Stimulated activated memory B cell treated with anti-CD40 and anti-IgM and Interleukin-4, amounts not matched to agents 10 μg/mL and 1 μg/mL and 100 μg/mL, for 72 hours (primary cell): Measurements from ENCODE around the gene SPAG17.

ENCODE experiments used
- ATAC-seq: fragments of 150-1000 bp; cut with Tn5 transposase; 2 replicates; pipeline ENCODE4 v1.10.0; 2021
- H3K27ac Mint-ChIP-seq: one replicate; pipeline ENCODE4 v1.8.0; 2022; ENCODE audit warnings: mild to moderate bottlenecking, mixed read lengths
- H3K27me3 Mint-ChIP-seq: one replicate; pipeline ENCODE4 v1.8.0; 2022; ENCODE audit warnings: mixed read lengths
- H3K36me3 Mint-ChIP-seq: one replicate; pipeline ENCODE4 v1.8.0; 2022; ENCODE audit warnings: mixed read lengths
- H3K4me1 Mint-ChIP-seq: one replicate; pipeline ENCODE4 v1.8.0; 2022; ENCODE audit warnings: mixed read lengths
- H3K4me3 Mint-ChIP-seq: one replicate; pipeline ENCODE4 v1.8.0; 2022; ENCODE audit warnings: mild to moderate bottlenecking, moderate library complexity, mixed read lengths
- H3K9me3 Mint-ChIP-seq: one replicate; pipeline ENCODE4 v1.8.0; 2022; ENCODE audit warnings: mixed read lengths

The SPAG17 gene

DNA sequence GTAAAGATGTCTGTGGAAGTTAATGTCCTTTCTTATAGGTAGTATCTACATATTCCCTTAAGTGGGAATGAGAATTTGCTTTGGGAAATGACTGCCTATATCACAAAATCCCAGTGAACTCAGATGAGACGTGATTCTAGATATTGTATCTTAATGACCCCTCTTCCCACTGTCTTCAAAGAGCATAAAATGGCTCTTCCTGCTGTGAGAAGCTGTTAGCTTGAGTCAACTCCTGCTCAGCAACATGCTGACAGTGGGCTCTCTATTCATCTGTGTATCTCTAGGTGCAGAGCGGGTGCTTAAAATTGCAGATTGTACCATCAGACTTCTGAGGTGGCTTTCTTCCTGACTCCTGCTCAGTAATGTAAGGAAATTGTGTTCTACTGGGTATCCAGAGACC, 100.6 kb downstream of the SPAG17 start:
- peaks cover 7% of the 10 kb centered on the region for H3K9me3 Mint-ChIP-seq
- no peaks in the 10 kb centered on the region for H3K36me3 Mint-ChIP-seq
- no peak overlapping the region for H3K4me3 Mint-ChIP-seq
- peaks cover 30% of the 10 kb centered on the region for H3K27me3 Mint-ChIP-seq
- no peak for ATAC-seq
- no peaks in the 10 kb centered on the region for H3K4me1 Mint-ChIP-seq
- H3K27ac Mint-ChIP-seq = no peak overlapping the region

DNA sequence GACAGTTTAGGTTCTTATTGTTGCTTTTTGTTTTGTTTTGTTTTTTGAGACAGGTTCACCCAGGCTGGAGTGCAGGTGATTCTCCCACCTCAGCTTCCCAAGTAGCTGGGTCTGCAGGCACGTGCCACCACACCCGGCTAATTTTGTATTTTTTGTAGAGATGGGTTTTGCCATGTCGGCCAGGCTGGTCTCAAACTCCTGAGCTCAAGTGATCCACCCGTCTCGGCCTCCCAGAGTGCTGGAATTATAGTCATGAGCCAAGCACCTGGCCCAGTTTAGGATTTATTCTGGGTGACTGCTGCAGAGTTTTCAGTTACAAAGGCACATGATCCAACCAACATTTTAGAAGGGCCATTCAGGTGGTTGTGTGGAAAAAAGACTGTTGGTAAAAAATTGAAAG, 102.0 kb downstream of the SPAG17 start:
- Mint-ChIP-seq H3K4me3 (no peak overlapping the region), H3K27ac (no peak overlapping the region), H3K36me3 (no peaks in the 10 kb centered on the region), H3K4me1 (no peaks in the 10 kb centered on the region), H3K27me3 (peaks cover 16% of the 10 kb centered on the region), H3K9me3 (no peaks in the 10 kb centered on the region)
- ATAC-seq = no peak

DNA sequence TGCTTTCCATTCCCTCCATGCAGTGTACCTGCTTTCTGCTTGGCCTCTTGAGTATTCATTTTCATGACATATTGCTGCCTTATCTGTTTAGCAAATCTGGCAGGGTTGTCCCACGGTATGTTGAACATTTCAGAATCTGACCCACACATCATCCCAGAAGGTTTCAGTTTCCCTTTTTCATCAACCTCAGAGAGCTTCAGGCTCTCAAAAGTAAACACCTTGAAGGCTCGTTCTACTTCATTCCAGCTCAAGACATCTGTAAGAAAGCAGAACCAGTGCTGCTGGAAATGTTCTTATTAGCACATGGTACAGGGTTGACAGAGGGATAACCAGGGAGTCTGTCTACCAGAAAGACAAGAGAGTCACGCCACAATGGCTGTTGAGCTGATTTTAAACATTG, 103.6 kb downstream of the SPAG17 start:
- H3K27me3 Mint-ChIP-seq = peaks cover 12% of the 10 kb centered on the region
- no peak for ATAC-seq
- no peaks in the 10 kb centered on the region for H3K9me3 Mint-ChIP-seq
- H3K4me3 Mint-ChIP-seq = no peak overlapping the region
- H3K27ac Mint-ChIP-seq = no peak overlapping the region
- H3K36me3 Mint-ChIP-seq = no peaks in the 10 kb centered on the region
- no peaks in the 10 kb centered on the region for H3K4me1 Mint-ChIP-seq

DNA sequence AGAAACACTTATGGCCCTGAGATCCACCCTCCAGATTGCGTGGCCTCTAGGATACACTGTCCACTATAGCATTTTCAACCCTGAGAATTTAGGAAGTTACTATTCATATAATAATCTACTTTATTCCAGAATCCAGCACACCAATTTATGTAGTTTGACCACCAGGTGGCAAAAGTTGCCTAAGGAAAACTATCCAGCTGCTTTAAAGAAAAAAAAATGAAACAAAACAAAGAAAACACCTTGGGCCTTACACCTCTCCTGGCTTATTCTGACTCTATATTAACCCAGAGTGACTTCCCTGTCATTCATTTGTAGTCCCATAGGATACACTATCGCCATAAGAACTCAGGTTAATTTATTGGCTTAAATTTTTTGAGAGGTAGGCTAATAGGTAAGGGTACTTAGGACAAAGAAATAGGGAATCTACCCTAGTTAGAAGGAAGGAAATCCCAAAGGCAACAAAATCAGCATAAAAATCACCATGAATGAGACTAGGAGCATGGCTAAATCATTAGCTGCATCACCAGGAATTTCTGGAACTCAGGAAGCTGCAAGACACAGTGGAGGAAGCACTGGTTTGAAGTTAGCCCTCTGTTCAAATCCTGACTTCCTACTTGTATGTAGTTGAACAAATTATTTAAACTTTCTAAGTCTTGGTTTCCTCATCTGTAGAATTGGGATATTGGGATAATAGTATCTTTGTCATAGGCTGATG, 107.5 kb downstream of the SPAG17 start:
- Mint-ChIP-seq H3K27ac (no peak overlapping the region), H3K4me3 (no peak overlapping the region), H3K36me3 (no peaks in the 10 kb centered on the region), H3K27me3 (peaks cover 7% of the 10 kb centered on the region), H3K9me3 (no peaks in the 10 kb centered on the region), H3K4me1 (no peaks in the 10 kb centered on the region)
- no peak for ATAC-seq

DNA sequence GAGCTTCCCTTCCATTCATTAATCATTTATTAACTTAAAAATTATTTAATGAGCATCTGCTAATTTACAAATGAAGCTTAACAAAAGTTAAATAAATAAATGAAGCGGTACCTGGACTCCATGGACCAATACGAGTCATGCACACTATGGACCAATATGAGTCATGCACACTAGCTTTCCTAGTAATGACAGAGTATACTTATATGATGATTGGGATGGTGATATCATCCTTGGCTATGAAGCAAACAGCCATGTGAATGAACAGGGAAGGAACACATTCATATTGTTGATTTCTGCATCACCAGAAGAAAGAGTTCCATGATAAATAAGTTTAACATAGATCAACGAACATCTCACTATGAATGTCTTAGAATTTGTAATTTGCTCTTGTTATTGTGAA, 109.9 kb downstream of the SPAG17 start:
- ATAC-seq = no peak
- no peak overlapping the region for H3K27ac Mint-ChIP-seq
- no peaks in the 10 kb centered on the region for H3K4me1 Mint-ChIP-seq
- H3K36me3 Mint-ChIP-seq = no peaks in the 10 kb centered on the region
- H3K27me3 Mint-ChIP-seq = no peaks in the 10 kb centered on the region
- no peaks in the 10 kb centered on the region for H3K9me3 Mint-ChIP-seq
- no peak overlapping the region for H3K4me3 Mint-ChIP-seq

DNA sequence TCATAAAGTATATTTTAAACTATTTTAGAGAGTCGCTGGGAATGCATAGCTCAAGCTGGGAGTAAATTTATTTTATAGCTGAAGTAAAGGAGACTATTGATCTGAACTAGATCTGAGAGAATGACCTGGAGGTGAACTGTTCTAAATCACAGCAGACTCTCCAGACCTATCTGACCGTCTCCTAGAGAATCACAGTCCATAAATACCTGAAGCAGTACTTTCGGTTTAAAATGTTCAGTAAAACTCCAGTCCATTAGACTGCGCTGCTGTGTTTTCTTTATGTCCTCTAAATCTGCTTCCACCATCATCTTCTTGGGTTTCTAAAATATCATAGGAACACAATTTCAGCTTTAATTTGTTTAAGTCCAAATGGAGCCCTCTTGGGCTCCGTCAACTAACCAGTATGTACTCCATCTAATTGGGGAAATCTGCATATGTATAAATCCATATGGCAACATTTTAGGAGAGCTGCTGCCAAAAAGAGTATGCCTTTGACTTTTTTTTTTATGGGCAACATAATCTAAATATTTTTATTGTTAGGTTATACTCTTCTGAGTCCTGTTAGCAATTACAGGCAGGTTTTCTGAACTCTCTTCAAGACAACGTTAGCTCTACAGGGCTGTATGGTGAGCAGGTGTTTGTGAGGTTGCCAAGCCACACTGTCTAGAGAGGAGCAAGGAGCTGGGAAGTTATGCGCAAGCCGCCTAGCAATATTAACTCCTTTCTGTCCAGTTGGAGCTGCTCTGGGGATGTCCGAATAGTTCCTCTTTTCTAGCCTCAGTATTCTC, 111.2 kb downstream of the SPAG17 start:
- no peak overlapping the region for H3K27ac Mint-ChIP-seq

DNA sequence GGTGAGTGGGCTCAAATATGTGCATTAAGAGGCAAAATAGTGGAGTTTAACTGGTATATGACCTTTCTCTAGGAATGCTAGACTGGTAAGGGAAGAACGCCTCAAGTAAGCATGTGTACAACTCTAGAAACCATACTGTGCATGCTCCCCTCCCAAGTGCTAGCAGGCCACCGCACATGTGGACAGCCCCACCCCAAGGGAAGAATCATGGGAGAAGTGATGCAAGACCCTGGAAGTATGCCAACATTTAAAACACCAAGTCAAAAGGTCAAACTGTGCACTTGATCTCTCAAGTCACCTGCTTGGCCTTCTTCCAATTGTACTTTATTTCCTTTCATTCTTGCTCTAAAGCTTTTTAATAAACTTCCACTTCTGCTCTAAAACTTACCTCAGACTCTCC, 135.0 kb downstream of the SPAG17 start:
- H3K27ac Mint-ChIP-seq = no peak overlapping the region
- H3K4me3 Mint-ChIP-seq = no peak overlapping the region
- H3K36me3 Mint-ChIP-seq = no peaks in the 10 kb centered on the region
- H3K9me3 Mint-ChIP-seq = no peaks in the 10 kb centered on the region
- peaks cover 12% of the 10 kb centered on the region for H3K27me3 Mint-ChIP-seq
- H3K4me1 Mint-ChIP-seq = no peaks in the 10 kb centered on the region
- ATAC-seq = no peak

More for the DNA sequence above, 111.2 kb downstream of the SPAG17 start:
- Mint-ChIP-seq H3K9me3 (no peaks in the 10 kb centered on the region), H3K27me3 (no peaks in the 10 kb centered on the region), H3K36me3 (no peaks in the 10 kb centered on the region), H3K4me3 (no peak overlapping the region), H3K4me1 (no peaks in the 10 kb centered on the region)
- ATAC-seq = no peak

DNA sequence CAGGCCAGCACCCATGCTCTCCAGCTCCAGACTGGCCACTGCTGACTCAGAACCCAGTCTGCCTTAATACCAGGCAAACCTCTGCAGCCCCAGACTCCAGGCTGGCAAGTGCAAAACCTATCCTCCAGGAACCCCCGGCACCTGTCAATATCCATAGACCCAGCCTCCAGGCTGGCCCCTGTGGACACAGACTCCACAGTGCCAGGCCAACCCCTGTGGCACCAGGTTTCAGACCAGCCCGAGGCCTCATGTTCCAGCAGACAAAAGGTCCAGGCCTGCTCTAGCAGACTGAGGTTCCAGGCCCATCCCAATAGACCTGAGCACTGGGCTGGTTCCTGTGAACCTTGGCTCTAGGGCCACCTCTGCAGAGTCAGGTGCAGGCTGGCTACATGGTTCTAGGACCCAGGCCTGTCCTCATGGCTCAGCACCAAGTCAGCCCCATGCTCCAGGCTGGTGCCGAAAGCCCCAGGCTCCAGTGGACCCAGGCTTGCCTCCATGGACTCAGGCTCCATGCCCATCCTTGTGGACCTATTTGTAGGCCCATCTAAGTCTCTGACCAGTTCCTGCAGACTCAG, 137.3 kb downstream of the SPAG17 start:
- no peaks in the 10 kb centered on the region for H3K36me3 Mint-ChIP-seq
- peak; percentile 51 for ATAC-seq
- peaks cover 12% of the 10 kb centered on the region for H3K27me3 Mint-ChIP-seq
- no peak overlapping the region for H3K4me3 Mint-ChIP-seq
- H3K4me1 Mint-ChIP-seq = no peaks in the 10 kb centered on the region
- no peak overlapping the region for H3K27ac Mint-ChIP-seq
- no peaks in the 10 kb centered on the region for H3K9me3 Mint-ChIP-seq

DNA sequence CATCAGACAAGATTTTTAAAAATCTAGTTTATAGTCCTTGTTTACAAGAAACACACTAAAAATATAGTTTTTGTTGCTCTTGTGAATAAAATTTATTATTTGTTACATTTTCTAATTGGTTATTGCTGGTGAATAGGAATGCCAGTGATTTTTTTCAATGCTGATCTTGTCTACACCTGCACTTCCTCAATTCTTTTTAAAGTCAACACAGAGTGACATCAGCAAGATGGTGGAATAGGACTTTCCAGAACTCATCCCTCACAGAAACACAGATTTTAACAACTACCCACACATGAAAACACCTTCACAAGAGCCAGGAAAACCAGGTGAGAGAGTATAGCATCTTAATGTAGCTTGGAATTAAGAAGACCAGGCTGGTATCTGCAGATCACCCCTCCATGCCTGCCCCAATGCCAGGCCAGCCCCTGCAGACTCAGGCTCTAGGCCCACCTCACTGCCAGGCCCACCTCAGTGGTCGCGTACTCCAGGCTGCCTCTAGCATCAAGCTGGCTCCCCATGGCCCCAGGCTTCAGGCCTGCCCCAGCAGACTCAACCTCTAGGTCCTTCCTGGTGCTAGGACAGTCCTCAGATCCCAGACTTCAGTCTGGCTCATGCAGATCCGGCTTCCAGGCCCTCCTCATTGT, 137.9 kb downstream of the SPAG17 start:
- Mint-ChIP-seq H3K4me3 (no peak overlapping the region), H3K4me1 (no peaks in the 10 kb centered on the region), H3K36me3 (no peaks in the 10 kb centered on the region), H3K9me3 (no peaks in the 10 kb centered on the region), H3K27ac (no peak overlapping the region), H3K27me3 (peaks cover 12% of the 10 kb centered on the region)
- ATAC-seq = peak; percentile 31

DNA sequence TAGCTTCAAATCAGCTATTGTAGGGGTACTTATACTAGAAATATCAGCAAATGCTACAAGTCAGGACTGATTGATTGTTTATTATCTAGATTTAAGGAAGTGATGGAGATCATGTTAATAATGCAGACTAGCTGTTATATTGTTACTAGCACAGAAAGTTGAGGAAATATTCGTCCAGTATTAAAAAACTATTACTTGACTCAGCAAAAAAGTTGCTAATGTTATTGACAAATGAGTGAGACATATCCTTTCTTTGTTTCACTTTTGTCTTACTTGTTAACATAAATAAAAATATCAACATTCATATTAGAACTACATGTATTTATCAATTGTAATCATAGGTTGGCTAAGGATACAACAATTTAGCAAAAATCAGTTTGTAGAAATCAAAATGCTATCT, 141.4 kb downstream of the SPAG17 start:
- Mint-ChIP-seq H3K4me3 (no peak overlapping the region), H3K27me3 (peaks cover 12% of the 10 kb centered on the region), H3K9me3 (no peaks in the 10 kb centered on the region), H3K36me3 (no peaks in the 10 kb centered on the region), H3K4me1 (no peaks in the 10 kb centered on the region), H3K27ac (no peak overlapping the region)
- no peak for ATAC-seq

DNA sequence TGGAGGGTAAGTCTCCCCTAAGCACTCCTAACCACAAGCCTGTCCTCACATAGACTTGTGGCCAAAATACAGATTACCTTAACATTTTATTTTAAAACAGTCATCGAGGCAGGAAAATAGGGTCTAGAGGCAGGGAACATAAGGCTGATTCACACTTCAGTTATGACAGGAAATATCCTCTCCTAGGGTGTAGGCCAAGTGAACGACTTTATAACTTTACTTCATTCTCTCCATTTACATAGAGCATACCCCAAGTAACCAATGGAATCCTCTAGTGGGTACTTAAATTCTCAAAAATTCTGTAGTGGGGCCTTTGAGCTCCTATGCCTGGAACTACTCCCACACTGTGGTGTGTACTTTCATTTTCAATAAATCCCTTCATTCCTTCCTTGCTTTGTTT, 142.5 kb downstream of the SPAG17 start:
- Mint-ChIP-seq H3K9me3 (no peaks in the 10 kb centered on the region), H3K36me3 (no peaks in the 10 kb centered on the region), H3K4me3 (no peak overlapping the region), H3K27ac (no peak overlapping the region), H3K27me3 (peaks cover 3% of the 10 kb centered on the region), H3K4me1 (no peaks in the 10 kb centered on the region)
- ATAC-seq = no peak

DNA sequence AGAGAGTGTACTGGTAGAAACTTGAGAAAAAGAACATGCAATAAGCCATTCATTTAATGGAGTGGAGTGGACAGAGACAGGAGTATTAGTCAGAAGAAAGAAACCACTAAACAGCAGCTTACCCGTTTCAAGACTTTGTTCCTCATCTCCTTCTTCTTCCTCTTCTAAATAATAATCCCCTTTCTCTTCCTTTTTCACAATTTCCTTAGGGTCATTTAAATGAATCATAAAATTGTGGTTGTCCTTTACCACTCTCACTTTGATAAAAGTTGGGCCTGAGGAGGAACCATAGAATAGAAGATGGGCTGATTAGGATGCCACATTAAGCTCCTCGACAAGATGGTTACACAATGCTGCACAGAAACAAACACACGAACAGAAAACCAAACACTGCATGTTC, 145.9 kb downstream of the SPAG17 start:
- H3K4me3 Mint-ChIP-seq = no peak overlapping the region
- H3K36me3 Mint-ChIP-seq = no peaks in the 10 kb centered on the region
- H3K27me3 Mint-ChIP-seq = peaks cover under 1% of the 10 kb centered on the region
- H3K27ac Mint-ChIP-seq = no peak overlapping the region
- ATAC-seq = no peak
- H3K4me1 Mint-ChIP-seq = no peaks in the 10 kb centered on the region
- no peaks in the 10 kb centered on the region for H3K9me3 Mint-ChIP-seq

DNA sequence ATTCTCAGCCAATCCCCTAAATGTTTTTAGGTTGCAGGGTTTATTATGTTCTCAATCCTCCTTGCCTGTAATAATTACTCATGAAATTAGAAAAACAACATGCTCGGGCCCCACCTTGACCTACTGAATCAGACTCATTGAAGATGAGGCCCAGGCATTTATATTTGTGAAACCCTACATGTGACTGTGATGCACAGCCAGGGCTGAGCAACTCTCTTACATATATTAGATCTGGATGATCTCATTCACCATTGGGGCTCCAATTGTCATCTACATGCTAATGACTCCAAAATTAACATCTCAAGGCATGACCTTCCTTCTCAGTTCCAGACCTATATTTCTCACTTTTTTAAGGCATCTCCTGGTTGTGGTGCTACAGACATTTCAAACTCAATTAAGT, 152.1 kb downstream of the SPAG17 start:
- Mint-ChIP-seq H3K4me1 (no peaks in the 10 kb centered on the region), H3K4me3 (no peak overlapping the region), H3K9me3 (peaks cover 8% of the 10 kb centered on the region), H3K27me3 (peaks cover 20% of the 10 kb centered on the region), H3K27ac (no peak overlapping the region), H3K36me3 (no peaks in the 10 kb centered on the region)
- ATAC-seq = no peak

DNA sequence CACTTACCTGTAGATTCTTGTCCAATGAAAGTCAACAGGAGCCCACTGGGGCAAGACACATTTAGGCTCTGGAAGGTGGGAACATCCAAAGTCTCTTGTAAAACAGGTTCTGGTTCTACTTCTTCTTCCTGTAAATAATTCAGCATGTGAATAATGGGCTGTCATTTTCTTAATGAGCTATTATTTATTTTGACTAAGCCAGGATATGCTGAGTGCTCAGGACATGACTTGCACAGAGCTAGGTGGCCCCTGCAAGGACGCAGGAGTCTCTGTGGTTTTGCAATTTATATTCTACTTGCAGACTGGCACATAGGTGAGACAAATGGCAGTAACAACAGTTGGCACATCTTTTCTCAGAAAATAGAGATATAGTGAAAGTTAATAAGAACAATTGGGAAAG, 156.8 kb downstream of the SPAG17 start:
- Mint-ChIP-seq H3K4me3 (no peak overlapping the region), H3K4me1 (no peaks in the 10 kb centered on the region), H3K36me3 (no peaks in the 10 kb centered on the region)

DNA sequence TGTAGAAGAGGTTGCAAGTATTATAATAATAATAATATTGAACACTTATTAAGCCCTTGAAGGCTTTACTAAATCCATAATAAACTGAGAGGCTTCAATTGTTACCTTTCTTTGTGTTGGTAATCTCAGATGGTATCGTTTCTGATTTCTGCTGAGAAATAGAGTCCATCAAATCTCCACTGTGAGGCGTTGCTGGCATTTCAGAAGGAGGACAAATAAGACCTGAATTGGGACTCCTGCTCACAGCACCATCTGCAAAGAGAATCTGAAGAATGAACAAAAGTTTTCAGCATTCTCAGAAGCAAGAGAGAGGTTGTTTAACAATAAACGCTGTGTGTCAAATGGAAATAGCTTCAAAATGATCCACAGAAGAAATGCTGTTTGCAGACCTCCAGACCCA, 161.8 kb downstream of the SPAG17 start:
- no peak overlapping the region for H3K27ac Mint-ChIP-seq
- H3K9me3 Mint-ChIP-seq = no peaks in the 10 kb centered on the region
- H3K4me1 Mint-ChIP-seq = no peaks in the 10 kb centered on the region
- peaks cover 20% of the 10 kb centered on the region for H3K27me3 Mint-ChIP-seq
- no peak overlapping the region for H3K4me3 Mint-ChIP-seq
- ATAC-seq = no peak
- no peaks in the 10 kb centered on the region for H3K36me3 Mint-ChIP-seq

More for the DNA sequence above, 156.8 kb downstream of the SPAG17 start:
- ATAC-seq = no peak
- peaks cover 6% of the 10 kb centered on the region for H3K9me3 Mint-ChIP-seq
- H3K27ac Mint-ChIP-seq = no peak overlapping the region
- peaks cover 30% of the 10 kb centered on the region for H3K27me3 Mint-ChIP-seq
